ENCODE results near the gene CEP44.
"Not testable (repeated sequence)": the region's sequence is repeated elsewhere in the genome, so short reads cannot be mapped to it uniquely, and the experiment has no call there.

Gene CEP44

DNA sequence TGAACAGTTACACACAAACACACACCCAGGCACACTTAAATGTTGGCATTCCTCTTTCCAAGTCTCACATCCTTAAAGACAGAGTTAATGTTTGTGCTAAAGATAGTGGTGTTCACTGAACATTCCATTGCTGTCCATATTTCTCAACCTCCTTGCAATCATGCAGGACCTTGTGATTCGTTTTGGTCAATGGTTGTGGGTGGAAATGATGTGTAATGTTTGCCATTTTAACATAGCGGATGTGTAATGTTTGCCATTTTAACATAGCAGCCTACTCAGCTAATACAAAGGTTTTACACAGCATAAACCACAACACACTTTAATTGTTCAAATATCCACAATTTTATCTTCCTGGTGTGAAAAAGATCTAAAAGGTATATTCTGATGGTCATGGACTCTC, 93.9 kb downstream of the CEP44 start:
- no peak overlapping the region for H3K4me3 ChIP-seq (ENCODE audit: low read depth in 1 of 2, low read length in 2 of 2)
- no peaks in the 10 kb centered on the region for H3K9me3 ChIP-seq (ENCODE audit: insufficient read depth, low read length, severe bottlenecking)
- no peaks in the 10 kb centered on the region for H3K79me2 ChIP-seq (ENCODE audit: insufficient read depth, low read length)
- H3K27ac ChIP-seq (ENCODE audit: low read length) = no peak overlapping the region
- no peak overlapping the region for H3K4me2 ChIP-seq (ENCODE audit: insufficient read depth, low read length)
- no peak overlapping the region for H3K9ac ChIP-seq (ENCODE audit: low read depth, low read length)
- H3K27me3 ChIP-seq (ENCODE audit: insufficient read depth, low read length, poor library complexity) = no peaks in the 10 kb centered on the region
- TF ChIP-seq EZH2 (IDR thresholded peaks at IDR 0.05; ENCODE audit: borderline replicate concordance, low read depth, low read length, severe bottlenecking) = no peak
- TF ChIP-seq, protein P1, sequence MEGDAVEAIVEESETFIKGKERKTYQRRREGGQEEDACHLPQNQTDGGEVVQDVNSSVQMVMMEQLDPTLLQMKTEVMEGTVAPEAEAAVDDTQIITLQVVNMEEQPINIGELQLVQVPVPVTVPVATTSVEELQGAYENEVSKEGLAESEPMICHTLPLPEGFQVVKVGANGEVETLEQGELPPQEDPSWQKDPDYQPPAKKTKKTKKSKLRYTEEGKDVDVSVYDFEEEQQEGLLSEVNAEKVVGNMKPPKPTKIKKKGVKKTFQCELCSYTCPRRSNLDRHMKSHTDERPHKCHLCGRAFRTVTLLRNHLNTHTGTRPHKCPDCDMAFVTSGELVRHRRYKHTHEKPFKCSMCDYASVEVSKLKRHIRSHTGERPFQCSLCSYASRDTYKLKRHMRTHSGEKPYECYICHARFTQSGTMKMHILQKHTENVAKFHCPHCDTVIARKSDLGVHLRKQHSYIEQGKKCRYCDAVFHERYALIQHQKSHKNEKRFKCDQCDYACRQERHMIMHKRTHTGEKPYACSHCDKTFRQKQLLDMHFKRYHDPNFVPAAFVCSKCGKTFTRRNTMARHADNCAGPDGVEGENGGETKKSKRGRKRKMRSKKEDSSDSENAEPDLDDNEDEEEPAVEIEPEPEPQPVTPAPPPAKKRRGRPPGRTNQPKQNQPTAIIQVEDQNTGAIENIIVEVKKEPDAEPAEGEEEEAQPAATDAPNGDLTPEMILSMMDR (IDR thresholded peaks at IDR 0.05; ENCODE audit: borderline replicate concordance, extremely low read depth, low read length, poor library complexity, severe bottlenecking) = no peak
- no peak for DNase-seq
- no peaks in the 10 kb centered on the region for H4K20me1 ChIP-seq (ENCODE audit: insufficient read depth, low read length)
- H3K4me1 ChIP-seq (ENCODE audit: insufficient read depth, low read length) = no peaks in the 10 kb centered on the region
- no peak overlapping the region for H2AFZ ChIP-seq (ENCODE audit: low read depth, low read length)
- no peak for ATAC-seq (ENCODE audit: insufficient read depth, low read depth)
- no peaks in the 10 kb centered on the region for H3K36me3 ChIP-seq (ENCODE audit: insufficient read depth, low read length)

DNA sequence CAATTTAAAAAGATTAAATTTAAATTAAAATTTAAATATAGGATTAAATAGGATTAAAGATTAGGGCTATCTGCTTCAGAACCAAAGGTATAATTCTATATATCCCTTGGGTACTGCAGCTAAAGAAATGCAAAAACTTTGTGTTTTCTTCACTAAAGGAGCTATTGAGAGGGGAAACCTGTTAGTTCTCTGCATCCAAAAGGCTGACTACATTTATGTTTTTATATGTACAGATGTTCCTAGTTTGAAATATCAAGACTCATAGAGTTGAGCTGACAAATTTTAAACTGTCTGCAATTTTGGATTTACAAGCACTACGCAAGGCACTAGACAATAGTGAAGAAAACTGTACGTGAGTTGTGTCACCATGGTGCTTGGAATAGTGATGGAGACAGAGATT, 95.2 kb downstream of the CEP44 start:
- no peak for TF ChIP-seq EZH2 (IDR thresholded peaks at IDR 0.05; ENCODE audit: borderline replicate concordance, low read depth, low read length, severe bottlenecking)
- TF ChIP-seq, protein P1 (IDR thresholded peaks at IDR 0.05; ENCODE audit: borderline replicate concordance, extremely low read depth, low read length, poor library complexity, severe bottlenecking) = no peak
- Histone ChIP-seq H3K27me3 (ENCODE audit: insufficient read depth, low read length, poor library complexity) (no peaks in the 10 kb centered on the region), H3K4me1 (ENCODE audit: insufficient read depth, low read length) (no peaks in the 10 kb centered on the region)

DNA sequence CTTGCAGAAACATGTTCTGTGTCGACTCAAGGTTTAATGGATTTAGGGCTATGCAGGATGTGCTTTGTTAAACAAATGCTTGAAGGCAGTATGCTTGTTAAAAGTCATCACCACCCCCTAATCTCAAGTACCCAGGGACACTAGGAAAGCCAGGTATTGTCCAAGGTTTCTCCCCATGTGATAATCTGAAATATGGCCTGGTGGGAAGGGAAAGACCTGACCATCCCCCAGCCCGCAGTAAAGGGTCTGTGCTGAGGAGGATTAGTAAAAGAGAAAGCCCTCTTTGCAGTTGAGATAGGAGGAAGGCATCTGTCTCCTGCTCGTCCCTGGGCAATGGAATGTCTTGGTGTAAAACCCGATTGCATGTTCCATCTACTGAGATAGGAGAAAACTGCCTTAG, 96.5 kb downstream of the CEP44 start:
- not testable (repeated sequence) for H3K9me3 ChIP-seq (ENCODE audit: insufficient read depth, low read length, severe bottlenecking); H3K79me2 ChIP-seq (ENCODE audit: insufficient read depth, low read length); H2AFZ ChIP-seq (ENCODE audit: low read depth, low read length); H3K4me2 ChIP-seq (ENCODE audit: insufficient read depth, low read length); H3K4me1 ChIP-seq (ENCODE audit: insufficient read depth, low read length); H3K4me3 ChIP-seq (ENCODE audit: low read depth in 1 of 2, low read length in 2 of 2); H3K36me3 ChIP-seq (ENCODE audit: insufficient read depth, low read length); H4K20me1 ChIP-seq (ENCODE audit: insufficient read depth, low read length); ATAC-seq (ENCODE audit: insufficient read depth, low read depth); H3K27me3 ChIP-seq (ENCODE audit: insufficient read depth, low read length, poor library complexity); H3K27ac ChIP-seq (ENCODE audit: low read length); DNase-seq; H3K9ac ChIP-seq (ENCODE audit: low read depth, low read length)

More for the DNA sequence above, 95.2 kb downstream of the CEP44 start:
- no peak overlapping the region for H3K4me2 ChIP-seq (ENCODE audit: insufficient read depth, low read length)
- no peaks in the 10 kb centered on the region for H3K36me3 ChIP-seq (ENCODE audit: insufficient read depth, low read length)
- no peak overlapping the region for H3K4me3 ChIP-seq (ENCODE audit: low read depth in 1 of 2, low read length in 2 of 2)
- H4K20me1 ChIP-seq (ENCODE audit: insufficient read depth, low read length) = no peaks in the 10 kb centered on the region
- DNase-seq (no peak), ATAC-seq (ENCODE audit: insufficient read depth, low read depth) (no peak)
- H3K79me2 ChIP-seq (ENCODE audit: insufficient read depth, low read length) = no peaks in the 10 kb centered on the region
- no peak overlapping the region for H3K27ac ChIP-seq (ENCODE audit: low read length)
- no peaks in the 10 kb centered on the region for H3K9me3 ChIP-seq (ENCODE audit: insufficient read depth, low read length, severe bottlenecking)
- no peak overlapping the region for H3K9ac ChIP-seq (ENCODE audit: low read depth, low read length)
- H2AFZ ChIP-seq (ENCODE audit: low read depth, low read length) = no peak overlapping the region

DNA sequence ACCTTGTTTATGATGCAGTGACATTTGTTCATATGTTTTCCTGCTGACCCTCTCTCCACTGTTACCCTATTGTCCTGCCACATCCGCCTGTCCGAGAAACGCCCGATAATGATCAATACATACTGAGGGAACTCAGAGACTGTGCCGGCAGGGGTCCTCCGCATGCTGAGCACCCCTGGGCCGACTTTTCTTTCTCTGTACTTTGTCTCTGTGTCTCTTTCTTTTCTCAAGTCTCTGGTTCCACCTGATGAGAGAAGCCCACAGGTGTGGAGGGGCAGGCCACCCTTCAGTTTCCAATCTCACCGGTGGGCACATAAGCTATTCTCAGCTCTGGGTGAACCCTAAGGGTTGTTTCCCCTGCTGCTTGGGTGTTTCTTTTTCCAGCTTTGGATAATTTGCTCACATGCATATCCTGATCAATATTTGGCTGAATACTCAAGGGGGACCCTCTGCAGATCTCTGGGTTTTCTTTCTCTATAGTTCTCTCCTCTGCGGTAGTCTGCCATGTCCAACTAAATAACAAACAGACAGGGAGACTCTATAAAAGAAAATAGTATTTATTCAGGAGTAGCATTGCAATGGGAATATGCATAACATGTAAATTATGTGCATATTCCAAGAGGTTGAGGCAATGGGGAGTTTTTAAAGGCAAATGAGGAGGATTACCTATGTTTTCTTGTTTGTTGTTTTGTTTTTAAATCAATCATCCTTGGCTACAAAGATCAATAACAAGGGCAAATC, 97.2 kb downstream of the CEP44 start:
- Histone ChIP-seq H3K27ac (ENCODE audit: low read length) (no peak overlapping the region), H3K36me3 (ENCODE audit: insufficient read depth, low read length) (no peaks in the 10 kb centered on the region), H3K4me2 (ENCODE audit: insufficient read depth, low read length) (no peak overlapping the region), H2AFZ (ENCODE audit: low read depth, low read length) (no peak overlapping the region), H3K4me1 (ENCODE audit: insufficient read depth, low read length) (no peaks in the 10 kb centered on the region), H3K9ac (ENCODE audit: low read depth, low read length) (no peak overlapping the region), H3K4me3 (ENCODE audit: low read depth in 1 of 2, low read length in 2 of 2) (no peak overlapping the region), H3K27me3 (ENCODE audit: insufficient read depth, low read length, poor library complexity) (no peaks in the 10 kb centered on the region), H4K20me1 (ENCODE audit: insufficient read depth, low read length) (no peaks in the 10 kb centered on the region), H3K79me2 (ENCODE audit: insufficient read depth, low read length) (no peaks in the 10 kb centered on the region), H3K9me3 (ENCODE audit: insufficient read depth, low read length, severe bottlenecking) (no peaks in the 10 kb centered on the region)
- ATAC-seq (ENCODE audit: insufficient read depth, low read depth) (no peak), DNase-seq (no peak)
- TF ChIP-seq EZH2 (IDR thresholded peaks at IDR 0.05; ENCODE audit: borderline replicate concordance, low read depth, low read length, severe bottlenecking) = no peak

All from DND-41 (cell line).